OCI-LY1 (cell line): ENCODE results near the gene CHSY1.

Experiments
- H2AFZ ChIP-seq: fragments of 200-600 bp; sonication (generic), shearing (Covaris generic); 2 replicates; pipeline ENCODE4 v1.6.0; 2014; ENCODE audit warnings: antibody characterized with exemption, mild to moderate bottlenecking, low read length
- H3F3A ChIP-seq: fragments of 200-600 bp; sonication (generic), shearing (Covaris generic); 2 replicates; pipeline ENCODE4 v1.6.0; 2014; ENCODE audit warnings: mild to moderate bottlenecking, antibody characterized with exemption, low read length, moderate library complexity; ENCODE audit not compliant: insufficient read depth
- H3K27ac ChIP-seq: fragments of 200-600 bp; sonication (generic); 2 replicates; pipeline ENCODE4 v1.5.1; 2014; ENCODE audit warnings: low read length, mixed run types, mild to moderate bottlenecking, low read depth; ENCODE audit not compliant: poor library complexity, severe bottlenecking
- H3K27me3 ChIP-seq: fragments of 200-600 bp; sonication (generic); 2 replicates; pipeline ENCODE4 v1.6.0; 2014; ENCODE audit warnings: antibody characterized with exemption, mild to moderate bottlenecking, low read length, moderate library complexity; ENCODE audit not compliant: insufficient read depth
- H3K36me3 ChIP-seq: fragments of 200-600 bp; sonication (generic); 2 replicates; pipeline ENCODE4 v1.6.1; 2014; ENCODE audit warnings: mild to moderate bottlenecking, antibody characterized with exemption, low read length, moderate library complexity, mixed read lengths; ENCODE audit not compliant: insufficient read depth
- H3K4me1 ChIP-seq: fragments of 200-600 bp; sonication (generic); 2 replicates; pipeline ENCODE4 v1.5.1; 2014; ENCODE audit warnings: mild to moderate bottlenecking, low read length, moderate library complexity; ENCODE audit not compliant: insufficient read depth, severe bottlenecking
- H3K4me2 ChIP-seq: fragments of 200-600 bp; sonication (generic), shearing (Covaris generic); 2 replicates; pipeline ENCODE4 v1.6.1; 2014; ENCODE audit warnings: low read length
- H3K4me3 ChIP-seq: fragments of 200-600 bp; sonication (generic); 2 replicates; pipeline ENCODE4 v1.5.1; 2014; ENCODE audit warnings: low read length, low read depth, mild to moderate bottlenecking, mixed read lengths; ENCODE audit not compliant: poor library complexity, severe bottlenecking
- H3K79me2 ChIP-seq: fragments of 200-600 bp; shearing (Covaris generic); 2 replicates; pipeline ENCODE4 v1.6.1; 2016; ENCODE audit warnings: mixed run types, low read length, mixed read lengths; ENCODE audit not compliant: insufficient read depth
- H3K9ac ChIP-seq: fragments of 200-600 bp; sonication (generic), shearing (Covaris generic); 2 replicates; pipeline ENCODE4 v1.6.1; 2014; ENCODE audit warnings: mild to moderate bottlenecking, low read length, mixed read lengths
- H3K9me2 ChIP-seq: fragments of 200-600 bp; sonication (generic), shearing (Covaris generic); 2 replicates; pipeline ENCODE4 v1.6.1; 2014; ENCODE audit warnings: low read depth, mild to moderate bottlenecking, low read length, mixed read lengths
- H3K9me3 ChIP-seq: fragments of 200-600 bp; shearing (Covaris generic); 2 replicates; pipeline ENCODE4 v1.6.1; 2014; ENCODE audit warnings: low read length, mixed read lengths
- H4K20me1 ChIP-seq: fragments of 200-600 bp; sonication (generic), shearing (Covaris generic); 2 replicates; pipeline ENCODE4 v1.6.0; 2016; ENCODE audit warnings: mild to moderate bottlenecking, low read length; ENCODE audit not compliant: insufficient read depth
- EZH2 ChIP-seq: fragments of 200-600 bp; sonication (generic), shearing (Covaris generic); IDR thresholded peaks from 2 replicates; pipeline ENCODE4 v1.8.0; 2017; ENCODE audit warnings: borderline replicate concordance, mixed run types, mild to moderate bottlenecking, antibody characterized with exemption, low read length, moderate library complexity, mixed read lengths
- TF ChIP-seq, protein P1 (sequence below): fragments of 200-600 bp; sonication (generic), shearing (Covaris generic); IDR thresholded peaks from 2 replicates; pipeline ENCODE4 v1.5.1; 2017; ENCODE audit warnings: mild to moderate bottlenecking, antibody characterized with exemption, low read length, moderate library complexity, mixed read lengths

CHSY1 gene

DNA sequence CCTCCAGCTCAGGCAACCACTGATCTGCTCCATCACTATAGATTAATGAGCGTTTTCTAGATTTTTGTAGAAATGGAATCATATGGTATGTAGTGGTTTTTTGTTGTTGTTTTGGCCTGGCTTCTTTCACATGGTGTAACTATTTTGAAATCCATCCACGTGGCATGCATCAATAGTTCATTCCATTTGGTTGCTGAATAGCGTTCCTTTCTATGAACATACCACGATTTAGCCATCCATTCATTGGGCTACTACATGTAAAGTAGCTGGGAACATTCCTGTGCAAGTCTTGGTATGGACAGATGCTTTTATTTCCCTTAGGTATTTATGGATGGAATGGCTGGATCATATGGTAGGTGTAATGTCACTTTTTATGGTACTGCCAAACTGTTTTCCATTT, 10.7 kb upstream of the CHSY1 start:
- Histone ChIP-seq H4K20me1 (no peaks in the 10 kb centered on the region), H3K9me3 (no peaks in the 10 kb centered on the region), H3K4me1 (no peaks in the 10 kb centered on the region), H3K9ac (no peak overlapping the region), H3K4me3 (no peak overlapping the region), H3K27ac (no peak overlapping the region), H2AFZ (no peak overlapping the region), H3K36me3 (no peaks in the 10 kb centered on the region), H3K9me2 (no peaks in the 10 kb centered on the region), H3K4me2 (no peak overlapping the region), H3K27me3 (0 out of 2 replicates have a peak, but pooled peaks cover 7% of the 10 kb centered on the region), H3F3A (no peaks in the 10 kb centered on the region), H3K79me2 (no peaks in the 10 kb centered on the region)
- no peak for TF ChIP-seq EZH2
- TF ChIP-seq, protein P1, sequence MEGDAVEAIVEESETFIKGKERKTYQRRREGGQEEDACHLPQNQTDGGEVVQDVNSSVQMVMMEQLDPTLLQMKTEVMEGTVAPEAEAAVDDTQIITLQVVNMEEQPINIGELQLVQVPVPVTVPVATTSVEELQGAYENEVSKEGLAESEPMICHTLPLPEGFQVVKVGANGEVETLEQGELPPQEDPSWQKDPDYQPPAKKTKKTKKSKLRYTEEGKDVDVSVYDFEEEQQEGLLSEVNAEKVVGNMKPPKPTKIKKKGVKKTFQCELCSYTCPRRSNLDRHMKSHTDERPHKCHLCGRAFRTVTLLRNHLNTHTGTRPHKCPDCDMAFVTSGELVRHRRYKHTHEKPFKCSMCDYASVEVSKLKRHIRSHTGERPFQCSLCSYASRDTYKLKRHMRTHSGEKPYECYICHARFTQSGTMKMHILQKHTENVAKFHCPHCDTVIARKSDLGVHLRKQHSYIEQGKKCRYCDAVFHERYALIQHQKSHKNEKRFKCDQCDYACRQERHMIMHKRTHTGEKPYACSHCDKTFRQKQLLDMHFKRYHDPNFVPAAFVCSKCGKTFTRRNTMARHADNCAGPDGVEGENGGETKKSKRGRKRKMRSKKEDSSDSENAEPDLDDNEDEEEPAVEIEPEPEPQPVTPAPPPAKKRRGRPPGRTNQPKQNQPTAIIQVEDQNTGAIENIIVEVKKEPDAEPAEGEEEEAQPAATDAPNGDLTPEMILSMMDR, result no peak

DNA sequence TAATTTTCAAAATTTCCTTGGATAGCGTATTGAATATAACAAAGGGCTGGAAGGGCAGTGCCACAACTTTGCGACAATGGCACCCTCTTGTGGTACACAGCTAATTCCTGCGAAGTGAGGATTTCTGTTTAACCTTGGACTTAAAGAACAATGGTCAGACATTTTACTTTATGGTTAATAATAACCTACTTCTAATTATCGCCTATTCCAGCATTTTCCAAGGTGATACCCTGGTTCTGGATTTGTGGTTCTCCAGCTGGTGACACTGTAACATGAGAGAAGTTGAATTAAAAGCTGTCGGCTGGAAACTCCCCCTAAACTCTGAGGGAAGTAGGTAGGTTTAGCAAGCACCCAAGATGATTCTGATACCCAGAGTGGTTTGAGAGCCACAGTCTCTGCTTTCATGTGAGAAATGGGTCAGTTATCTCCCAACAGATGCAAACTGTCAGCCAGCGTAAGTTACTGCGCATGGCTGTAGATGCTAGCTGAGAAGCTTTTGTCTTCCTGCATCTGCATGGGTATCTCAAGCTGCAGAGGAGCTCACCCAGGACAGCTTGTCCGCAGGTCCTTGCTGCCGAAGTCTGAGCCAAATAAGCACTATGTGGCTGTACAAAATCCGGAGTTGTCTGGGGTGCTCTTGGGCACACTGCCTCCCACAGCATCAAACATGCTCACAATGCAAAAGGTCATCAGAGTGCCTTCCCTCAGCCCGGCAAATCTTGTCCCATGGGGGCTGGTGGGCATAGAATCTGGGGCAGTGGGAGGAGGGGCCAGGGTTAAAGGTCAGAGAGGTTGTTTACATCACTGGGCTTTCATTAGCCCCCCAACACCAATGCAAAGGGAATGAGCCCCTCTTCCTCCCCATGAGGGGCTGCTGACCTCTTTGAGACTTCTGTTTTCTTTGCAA, 6.6 kb upstream of the CHSY1 start:
- Histone ChIP-seq H3K9me3 (no peaks in the 10 kb centered on the region), H3K4me3 (no peak overlapping the region), H2AFZ (no peak overlapping the region), H3K4me1 (no peaks in the 10 kb centered on the region), H3K36me3 (no peaks in the 10 kb centered on the region), H3K79me2 (no peaks in the 10 kb centered on the region), H3K4me2 (no peak overlapping the region), H4K20me1 (no peaks in the 10 kb centered on the region), H3K9me2 (no peaks in the 10 kb centered on the region), H3F3A (no peaks in the 10 kb centered on the region), H3K27ac (no peak overlapping the region), H3K27me3 (0 out of 2 replicates have a peak, but pooled peaks cover 7% of the 10 kb centered on the region), H3K9ac (no peak overlapping the region)
- TF ChIP-seq EZH2, result no peak
- TF ChIP-seq, protein P1, result peak; percentile 95

DNA sequence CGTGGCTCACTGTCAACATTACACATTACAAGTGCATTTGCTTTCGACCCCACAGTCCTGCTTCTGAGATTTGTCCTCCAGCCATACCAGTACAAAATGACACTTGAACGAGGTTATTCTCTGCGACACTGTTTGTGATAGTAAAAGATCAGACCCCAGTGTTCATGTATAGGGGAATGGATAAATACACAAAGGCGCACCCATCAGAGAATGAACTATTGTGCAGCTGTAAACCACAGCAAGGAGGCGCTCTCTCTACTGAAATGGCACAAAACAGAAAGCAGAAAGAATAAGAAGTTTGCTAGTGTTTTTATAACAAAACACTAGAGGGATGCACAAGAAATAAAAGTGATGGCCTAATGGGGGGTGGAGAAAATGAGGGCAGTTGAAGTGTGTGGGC, 4.9 kb upstream of the CHSY1 start:
- Histone ChIP-seq H3K4me2 (no peak overlapping the region), H2AFZ (no peak overlapping the region), H3K79me2 (no peaks in the 10 kb centered on the region), H3K9ac (no peak overlapping the region), H3K36me3 (no peaks in the 10 kb centered on the region), H3K9me2 (no peaks in the 10 kb centered on the region), H3K4me1 (peaks cover 7% of the 10 kb centered on the region), H3K27me3 (0 out of 2 replicates have a peak, but pooled peaks cover 5% of the 10 kb centered on the region), H4K20me1 (no peaks in the 10 kb centered on the region), H3F3A (no peaks in the 10 kb centered on the region), H3K27ac (no peak overlapping the region), H3K4me3 (no peak overlapping the region), H3K9me3 (no peaks in the 10 kb centered on the region)
- TF ChIP-seq, protein P1, result peak; percentile 77
- TF ChIP-seq EZH2, result no peak
